Activated T-helper 2 cell treated with anti-CD3 and anti-CD28 coated beads, Interferon-gamma antibody, Interleukin-2, Interleukin-4, amounts not matched to agents 10 μg/mL and 5 μg/mL and 100 μg/mL, durations not matched to agents 14 hours and 24 hours and 36 hours (primary cell): Measurements from ENCODE around the gene LLCFC1. TPM values are rescaled to one million over a fixed set of nuclear protein-coding genes. Genes with fewer than 3 reads are reported as not detected.
"Not testable (repeated sequence)": the region's sequence is repeated elsewhere in the genome, so short reads cannot be mapped to it uniquely, and the experiment has no call there.

Experiments used
- DNase-seq: peaks from one replicate; pipeline ENCODE4 v3.0.0; 2021; ENCODE audit warnings: low spot score
- H3K27ac Mint-ChIP-seq: one replicate; pipeline ENCODE4 v1.8.0; 2021; ENCODE audit warnings: mixed read lengths
- H3K27me3 Mint-ChIP-seq: one replicate; pipeline ENCODE4 v1.8.0; 2021; ENCODE audit warnings: low read depth, mixed read lengths
- H3K36me3 Mint-ChIP-seq: one replicate; pipeline ENCODE4 v1.8.0; 2021; ENCODE audit warnings: low read depth, mixed read lengths
- H3K4me1 Mint-ChIP-seq: one replicate; pipeline ENCODE4 v1.8.0; 2021; ENCODE audit warnings: low read depth, mixed read lengths
- H3K4me3 Mint-ChIP-seq: one replicate; pipeline ENCODE4 v1.8.0; 2021; ENCODE audit warnings: low read depth, mild to moderate bottlenecking, moderate library complexity, mixed read lengths
- H3K9me3 Mint-ChIP-seq: one replicate; pipeline ENCODE4 v1.8.0; 2021; ENCODE audit warnings: mixed read lengths
- intact Hi-C: fragments of 100-400 bp; cut with micrococcal nuclease; formaldehyde crosslinking; loops from one replicate; pipeline ENCODE4 v1.15.1; 2023
- total RNA-seq: library from RNA; stranded (reverse); gene quantifications from 2 replicates; pipeline ENCODE4 v1.2.3, GENCODE V29; 2022

LLCFC1 gene
- total RNA-seq, 1 donor from 2014 or later, result not detected

- no peak overlapping the region for H3K4me3 Mint-ChIP-seq
- peaks cover 13% of the 10 kb centered on the region for H3K27me3 Mint-ChIP-seq
- H3K4me1 Mint-ChIP-seq, result no peaks in the 10 kb centered on the region
- H3K36me3 Mint-ChIP-seq, result no peaks in the 10 kb centered on the region
- intact Hi-C loops, result no loop called here
- H3K27ac Mint-ChIP-seq, result no peak overlapping the region
- H3K9me3 Mint-ChIP-seq, result peaks cover 2% of the 10 kb centered on the region
- no peak for DNase-seq
These were observed 21.8 kb downstream of the LLCFC1 start for GRCh38 chr7:142960955-142961512.

DNA sequence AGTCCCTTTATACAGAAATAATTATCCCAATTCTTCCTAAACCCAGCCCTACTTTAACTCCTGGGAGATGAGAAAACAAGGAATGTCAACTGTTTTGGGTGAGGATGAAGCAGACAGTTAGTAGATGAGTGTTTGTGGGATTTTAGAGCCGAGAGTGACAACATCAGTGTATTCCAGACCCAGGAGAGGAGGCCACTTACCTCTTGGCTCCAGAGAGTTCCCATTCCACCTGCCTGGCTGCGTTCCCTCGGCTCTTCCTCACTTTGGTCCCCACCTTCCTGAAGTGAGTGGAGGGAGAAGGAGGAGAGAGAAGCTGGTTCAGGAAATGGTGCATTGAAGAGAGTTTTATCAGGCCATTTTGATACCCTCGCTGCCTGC is 22.3 kb downstream of the LLCFC1 start:
- Mint-ChIP-seq H3K36me3 (no peaks in the 10 kb centered on the region), H3K27me3 (peaks cover 10% of the 10 kb centered on the region), H3K4me3 (no peak overlapping the region), H3K27ac (no peak overlapping the region), H3K4me1 (no peaks in the 10 kb centered on the region), H3K9me3 (no peaks in the 10 kb centered on the region)
- no peak for DNase-seq
- intact Hi-C loops, result no loop called here

DNA sequence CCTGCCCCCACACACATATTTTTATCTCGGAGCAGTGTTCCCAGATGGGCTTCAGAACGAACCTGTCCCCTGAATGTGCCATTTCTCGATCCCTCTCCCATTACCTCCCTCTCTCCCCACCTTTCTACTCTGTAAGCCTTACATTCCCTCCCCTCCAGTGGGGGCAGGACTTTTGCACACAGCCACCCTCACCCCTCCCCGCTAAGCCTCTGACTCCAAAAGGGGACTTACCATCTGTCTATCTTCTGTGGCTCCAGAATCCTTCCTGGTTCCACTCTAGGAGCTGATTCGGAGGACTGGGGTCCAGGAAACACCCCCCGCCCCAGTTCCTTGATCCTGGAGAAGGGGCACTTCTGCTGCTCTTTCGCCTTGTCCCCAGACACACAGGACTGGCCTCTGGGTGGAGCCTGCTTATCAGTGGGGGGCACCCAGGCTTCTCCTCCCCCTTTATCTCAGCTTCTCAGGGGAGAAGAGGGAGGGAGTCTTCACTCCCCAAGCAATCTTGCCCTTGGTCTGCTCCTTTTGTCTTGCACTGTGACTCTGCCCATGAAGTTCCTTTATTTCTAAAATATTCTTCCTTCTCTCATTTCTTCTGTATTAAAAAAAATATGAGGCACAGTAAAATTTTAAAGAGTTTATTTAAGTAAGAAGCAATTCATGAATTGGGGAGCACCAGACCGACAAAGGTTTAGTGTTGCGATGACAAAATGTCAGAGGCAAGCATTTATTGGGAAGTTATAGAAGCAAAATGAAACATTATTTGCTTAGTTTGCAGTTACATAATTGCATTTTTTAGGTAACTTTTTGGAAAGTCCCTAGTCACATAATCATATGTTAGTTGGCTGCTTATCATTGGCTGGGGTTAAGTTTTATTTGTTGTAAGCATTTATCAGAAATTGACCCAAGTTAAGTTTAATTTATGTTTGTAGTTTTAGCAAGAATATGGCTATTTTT is 23.0 kb downstream of the LLCFC1 start, which contains the start of gene KEL:
Gene KEL (minus strand): TSS at position 391 of the 954 bp plus-strand sequence. CDS start 157 bp downstream, at position 234.
- Mint-ChIP-seq H3K4me3 (no peak within 1 kb of the TSS), H3K27me3 (peaks cover 10% of the 10 kb centered on the region), H3K36me3 (no peaks in the 10 kb centered on the region), H3K27ac (no peak within 1 kb of the TSS), H3K9me3 (no peaks in the 10 kb centered on the region), H3K4me1 (no peaks in the 10 kb centered on the region)
- intact Hi-C loops, result no loop called here
- no peak for DNase-seq

- Mint-ChIP-seq H3K27ac (no peak overlapping the region), H3K4me3 (no peak overlapping the region), H3K9me3 (no peaks in the 10 kb centered on the region), H3K36me3 (no peaks in the 10 kb centered on the region), H3K4me1 (no peaks in the 10 kb centered on the region), H3K27me3 (peaks cover 10% of the 10 kb centered on the region)
- intact Hi-C loops, result no loop called here
- no peak for DNase-seq
These were observed 23.7 kb downstream of the LLCFC1 start for GRCh38 chr7:142962991-142963390.

DNA sequence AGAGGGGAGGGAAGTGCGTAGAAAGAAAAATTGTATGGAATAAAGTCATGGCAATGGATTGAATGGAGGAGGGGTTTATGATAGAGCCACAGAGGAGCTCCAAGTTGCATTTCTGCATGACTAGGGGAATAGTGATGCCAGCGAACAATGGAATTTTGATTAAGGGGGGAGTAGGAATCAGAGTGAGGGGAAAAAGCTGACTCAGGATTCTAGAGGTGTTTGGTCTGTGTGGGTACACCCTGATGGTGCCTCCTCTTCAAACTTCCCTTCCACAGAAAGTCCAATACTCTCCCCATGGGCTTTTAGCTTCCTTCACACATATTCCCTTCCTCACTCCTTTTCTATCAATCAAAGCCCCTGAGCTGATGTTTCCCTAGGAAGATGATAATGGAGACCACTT is 24.7 kb downstream of the LLCFC1 start:
- no peak for DNase-seq
- Mint-ChIP-seq H3K9me3 (no peaks in the 10 kb centered on the region), H3K27me3 (peaks cover 12% of the 10 kb centered on the region), H3K27ac (no peak overlapping the region), H3K36me3 (no peaks in the 10 kb centered on the region), H3K4me1 (no peaks in the 10 kb centered on the region), H3K4me3 (no peak overlapping the region)
- intact Hi-C loops, result no loop called here

DNA sequence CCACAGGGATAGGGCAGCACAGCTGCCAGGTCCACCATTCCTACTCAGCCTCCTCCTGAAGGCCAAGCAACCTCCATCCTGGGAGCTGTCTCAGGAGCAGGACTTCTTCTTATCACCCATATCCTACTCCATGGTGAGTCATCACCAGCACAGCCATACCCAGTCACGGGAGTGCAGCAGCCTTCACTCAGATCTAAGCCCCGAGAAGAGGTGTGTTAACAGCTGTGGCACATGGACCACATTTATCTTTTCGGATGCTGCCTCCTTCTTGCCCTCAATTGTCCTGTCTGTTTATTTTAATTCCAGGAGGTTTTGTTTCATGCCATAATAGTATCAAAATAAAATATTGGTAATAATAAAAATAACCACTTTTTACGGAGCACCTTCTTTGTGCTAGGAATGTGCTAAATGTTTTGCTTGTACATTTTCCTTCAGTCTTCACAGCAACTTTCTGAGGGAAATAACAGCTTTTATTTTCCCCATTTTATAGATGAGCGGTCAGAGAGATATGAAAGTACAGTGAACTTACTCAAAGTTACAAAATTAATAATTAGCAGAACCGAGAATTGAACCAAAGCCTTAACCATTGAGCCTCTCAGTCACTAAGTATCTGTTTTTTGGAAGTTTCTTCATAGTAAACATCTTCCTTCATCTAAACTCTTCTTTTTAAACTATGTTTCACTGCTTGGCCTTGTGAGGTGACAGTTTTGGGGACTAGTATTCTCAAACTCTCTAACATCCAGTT is 25.4 kb downstream of the LLCFC1 start:
- H3K4me1 Mint-ChIP-seq, result no peaks in the 10 kb centered on the region
- intact Hi-C loops, result no loop called here
- DNase-seq, result no peak
- H3K36me3 Mint-ChIP-seq, result no peaks in the 10 kb centered on the region
- no peak overlapping the region for H3K4me3 Mint-ChIP-seq
- no peaks in the 10 kb centered on the region for H3K9me3 Mint-ChIP-seq
- no peak overlapping the region for H3K27ac Mint-ChIP-seq
- peaks cover 10% of the 10 kb centered on the region for H3K27me3 Mint-ChIP-seq

- H3K4me1 Mint-ChIP-seq, result no peaks in the 10 kb centered on the region
- H3K4me3 Mint-ChIP-seq, result no peak overlapping the region
- intact Hi-C loops, result no loop called here
- no peaks in the 10 kb centered on the region for H3K9me3 Mint-ChIP-seq
- no peak for DNase-seq
- peaks cover 9% of the 10 kb centered on the region for H3K27me3 Mint-ChIP-seq
- no peaks in the 10 kb centered on the region for H3K36me3 Mint-ChIP-seq
- no peak overlapping the region for H3K27ac Mint-ChIP-seq
These were observed 28.9 kb downstream of the LLCFC1 start for GRCh38 chr7:142968229-142968628.

GRCh38 chr7:142969183-142969582 is 29.9 kb downstream of the LLCFC1 start:
- DNase-seq, result no peak
- H3K4me1 Mint-ChIP-seq, result no peaks in the 10 kb centered on the region
- no peak overlapping the region for H3K4me3 Mint-ChIP-seq
- intact Hi-C loops, result no loop called here
- H3K27me3 Mint-ChIP-seq, result peaks cover 11% of the 10 kb centered on the region
- H3K27ac Mint-ChIP-seq, result no peak overlapping the region
- no peaks in the 10 kb centered on the region for H3K36me3 Mint-ChIP-seq
- H3K9me3 Mint-ChIP-seq, result no peaks in the 10 kb centered on the region

- Mint-ChIP-seq H3K36me3 (no peaks in the 10 kb centered on the region), H3K4me1 (no peaks in the 10 kb centered on the region), H3K4me3 (no peak overlapping the region), H3K27me3 (peaks cover 10% of the 10 kb centered on the region), H3K9me3 (peaks cover 8% of the 10 kb centered on the region), H3K27ac (no peak overlapping the region)
- intact Hi-C loops, result no loop called here
- DNase-seq, result no peak
These were observed 35.3 kb downstream of the LLCFC1 start for GRCh38 chr7:142974626-142975025.

DNA sequence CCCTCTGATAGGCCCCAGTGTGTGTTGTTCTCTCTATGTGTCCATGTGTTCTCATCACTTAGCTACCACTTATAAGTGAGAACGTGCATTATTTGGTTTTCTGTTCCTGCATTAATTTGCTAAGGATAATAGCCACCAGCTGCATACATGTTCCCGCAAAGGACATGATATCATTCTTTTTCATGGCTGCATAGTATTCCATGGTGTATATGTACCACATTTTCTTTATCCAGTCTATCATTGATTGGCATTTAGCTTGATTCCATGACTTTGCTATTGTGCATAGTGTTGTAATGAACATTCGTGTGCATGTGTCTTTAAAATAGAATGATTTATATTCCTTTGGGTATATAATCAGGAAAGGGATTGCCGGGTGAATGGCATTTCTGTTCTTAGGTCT is 39.1 kb downstream of the LLCFC1 start:
- intact Hi-C loops, H3K36me3 Mint-ChIP-seq, H3K9me3 Mint-ChIP-seq, DNase-seq, H3K4me1 Mint-ChIP-seq, H3K27ac Mint-ChIP-seq, H3K4me3 Mint-ChIP-seq: not testable (repeated sequence)
- H3K27me3 Mint-ChIP-seq, result peaks cover 25% of the 10 kb centered on the region

- Mint-ChIP-seq H3K27me3 (peaks cover 22% of the 10 kb centered on the region), H3K9me3 (peaks cover 6% of the 10 kb centered on the region), H3K4me3 (no peak overlapping the region), H3K27ac (no peak overlapping the region), H3K4me1 (no peaks in the 10 kb centered on the region), H3K36me3 (no peaks in the 10 kb centered on the region)
- no peak for DNase-seq
- intact Hi-C loops, result no loop called here
These were observed 44.5 kb downstream of the LLCFC1 start for GRCh38 chr7:142983825-142984224.

- intact Hi-C loops, result no loop called here
- Mint-ChIP-seq H3K9me3 (peaks cover 1% of the 10 kb centered on the region), H3K4me3 (no peak overlapping the region), H3K27ac (no peak overlapping the region), H3K36me3 (no peaks in the 10 kb centered on the region), H3K4me1 (no peaks in the 10 kb centered on the region), H3K27me3 (peaks cover 22% of the 10 kb centered on the region)
- DNase-seq, result no peak
These were observed 45.0 kb downstream of the LLCFC1 start for GRCh38 chr7:142984297-142984696.
